ENCODE results near the gene IGLL5.
"Not testable (repeated sequence)": the region's sequence is repeated elsewhere in the genome, so short reads cannot be mapped to it uniquely, and the experiment has no call there.

Gene IGLL5

GRCh38 chr22:22884888-22885840 is 2.5 kb upstream of the IGLL5 start:
- peak; percentile 56 to 69 for DNase-seq

- no peak for DNase-seq
Measured at GRCh38 chr22:22886546-22886945, 1.1 kb upstream of the IGLL5 start.

GRCh38 chr22:22888571-22889353 is 1.1 kb downstream of the IGLL5 start:
- no peak for DNase-seq

DNA sequence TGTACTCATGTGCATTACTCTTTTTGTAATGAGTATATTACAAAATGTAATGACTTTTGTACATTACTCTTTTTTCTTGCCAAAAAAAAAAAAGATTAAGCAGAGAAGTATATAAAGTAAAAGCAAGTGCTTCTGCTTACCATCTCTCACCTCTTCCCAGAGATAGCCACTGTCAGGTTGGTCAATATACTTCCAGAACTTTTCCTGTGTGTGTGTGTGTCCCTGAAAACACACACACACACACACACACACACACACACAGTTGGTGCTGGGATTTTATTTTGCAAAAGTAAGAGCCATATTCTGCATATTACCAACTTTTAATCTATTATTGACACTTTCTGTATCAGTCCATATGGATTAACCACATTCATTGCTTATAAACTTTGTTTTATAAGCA is 2.5 kb downstream of the IGLL5 start:
- DNase-seq = no peak

GRCh38 chr22:22891139-22891621 is 3.6 kb downstream of the IGLL5 start:
- no peak for DNase-seq

- DNase-seq = no peak
Measured at GRCh38 chr22:22892096-22893052, 4.8 kb downstream of the IGLL5 start.

- no peak for DNase-seq
Measured at GRCh38 chr22:22893077-22893805, 5.6 kb downstream of the IGLL5 start.

GRCh38 chr22:22893891-22894739 is 6.5 kb downstream of the IGLL5 start:
- DNase-seq = no peak

DNA sequence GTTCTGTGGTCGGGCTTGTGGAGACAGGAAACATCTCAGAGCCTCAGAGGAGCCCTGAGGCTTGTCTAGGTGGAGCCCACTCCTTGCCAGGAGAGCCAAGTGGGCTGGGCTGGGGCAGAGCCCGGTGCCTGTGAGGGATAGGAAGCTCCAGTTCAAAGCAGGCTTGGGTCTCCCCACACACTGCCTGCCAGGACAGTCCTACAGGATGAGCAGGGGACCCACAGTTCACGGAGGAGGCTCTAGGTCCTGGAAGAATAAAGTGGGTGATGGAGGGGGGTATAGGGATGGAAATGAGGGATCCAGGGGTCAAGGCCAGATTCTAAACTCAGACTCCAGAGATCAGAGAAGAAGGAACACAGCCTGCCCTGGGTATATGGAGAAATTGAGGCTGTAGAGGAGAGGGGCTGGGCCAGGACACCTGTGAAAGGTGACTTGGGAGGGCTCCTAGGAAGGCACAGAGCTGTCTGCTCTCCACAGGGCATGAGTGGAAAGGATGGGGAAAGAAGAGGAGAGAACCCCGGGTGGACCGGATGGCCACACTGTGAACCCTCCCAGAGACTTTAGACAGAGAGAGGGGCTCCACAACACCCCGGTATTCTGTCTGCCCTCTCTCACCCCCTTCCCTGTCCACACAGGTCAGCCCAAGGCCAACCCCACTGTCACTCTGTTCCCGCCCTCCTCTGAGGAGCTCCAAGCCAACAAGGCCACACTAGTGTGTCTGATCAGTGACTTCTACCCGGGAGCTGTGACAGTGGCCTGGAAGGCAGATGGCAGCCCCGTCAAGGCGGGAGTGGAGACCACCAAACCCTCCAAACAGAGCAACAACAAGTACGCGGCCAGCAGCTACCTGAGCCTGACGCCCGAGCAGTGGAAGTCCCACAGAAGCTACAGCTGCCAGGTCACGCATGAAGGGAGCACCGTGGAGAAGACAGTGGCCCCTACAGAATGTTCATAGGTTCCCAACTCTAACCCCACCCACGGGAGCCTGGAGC is 7.4 kb downstream of the IGLL5 start:
- no peak for DNase-seq

- DNase-seq = no peak
Measured at GRCh38 chr22:22895776-22896445, 8.3 kb downstream of the IGLL5 start.

- no peak for DNase-seq
Measured at GRCh38 chr22:22896601-22897000, 9.0 kb downstream of the IGLL5 start.

DNA sequence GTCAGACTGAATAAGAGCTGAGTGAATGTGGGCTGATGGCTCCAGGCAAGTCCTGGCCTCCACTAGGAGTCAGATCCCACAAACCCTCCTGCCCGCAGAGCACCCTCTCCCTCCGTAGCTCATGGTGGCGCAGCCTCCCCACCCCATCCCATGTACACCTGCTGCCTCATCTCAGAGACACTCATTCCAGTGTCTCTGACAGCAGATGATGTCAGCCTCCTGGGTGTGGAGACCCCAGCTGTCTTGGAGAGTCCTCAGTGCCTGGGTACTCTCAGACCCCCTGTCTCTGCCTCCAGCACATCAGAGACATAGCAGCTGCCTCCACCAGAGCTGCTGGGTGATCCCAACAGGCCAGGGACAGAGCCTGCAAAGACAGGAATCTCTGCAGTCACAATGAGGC is 9.5 kb downstream of the IGLL5 start:
- DNase-seq = no peak

GRCh38 chr22:22897947-22898346 is 10.3 kb downstream of the IGLL5 start:
- DNase-seq = no peak

DNA sequence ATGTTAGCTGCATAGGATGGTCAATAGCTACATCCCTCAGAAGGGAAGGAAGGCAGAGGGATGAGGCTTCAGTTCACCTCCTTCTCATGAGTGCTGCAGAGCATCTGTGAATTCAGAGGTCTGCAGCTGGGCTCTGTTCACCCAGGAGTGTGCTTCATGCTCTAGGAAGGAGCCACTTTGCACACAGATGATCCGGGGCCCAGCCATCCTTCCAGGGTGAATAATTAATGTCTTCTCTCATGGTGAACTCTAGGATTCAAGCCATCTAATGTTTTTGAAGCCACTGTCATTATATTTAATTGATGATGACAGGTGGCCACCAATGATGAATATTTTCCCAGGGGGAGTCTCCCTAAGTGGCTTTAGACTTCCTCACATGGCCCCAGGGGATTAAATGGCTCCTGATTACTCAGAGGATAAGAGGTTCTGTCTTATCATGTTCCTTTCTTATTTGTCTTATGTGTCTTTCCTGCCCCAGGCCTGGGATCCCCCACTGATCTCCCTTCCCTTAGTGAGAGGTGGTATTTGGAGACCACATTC is 10.9 kb downstream of the IGLL5 start:
- DNase-seq = not testable (repeated sequence)

DNA sequence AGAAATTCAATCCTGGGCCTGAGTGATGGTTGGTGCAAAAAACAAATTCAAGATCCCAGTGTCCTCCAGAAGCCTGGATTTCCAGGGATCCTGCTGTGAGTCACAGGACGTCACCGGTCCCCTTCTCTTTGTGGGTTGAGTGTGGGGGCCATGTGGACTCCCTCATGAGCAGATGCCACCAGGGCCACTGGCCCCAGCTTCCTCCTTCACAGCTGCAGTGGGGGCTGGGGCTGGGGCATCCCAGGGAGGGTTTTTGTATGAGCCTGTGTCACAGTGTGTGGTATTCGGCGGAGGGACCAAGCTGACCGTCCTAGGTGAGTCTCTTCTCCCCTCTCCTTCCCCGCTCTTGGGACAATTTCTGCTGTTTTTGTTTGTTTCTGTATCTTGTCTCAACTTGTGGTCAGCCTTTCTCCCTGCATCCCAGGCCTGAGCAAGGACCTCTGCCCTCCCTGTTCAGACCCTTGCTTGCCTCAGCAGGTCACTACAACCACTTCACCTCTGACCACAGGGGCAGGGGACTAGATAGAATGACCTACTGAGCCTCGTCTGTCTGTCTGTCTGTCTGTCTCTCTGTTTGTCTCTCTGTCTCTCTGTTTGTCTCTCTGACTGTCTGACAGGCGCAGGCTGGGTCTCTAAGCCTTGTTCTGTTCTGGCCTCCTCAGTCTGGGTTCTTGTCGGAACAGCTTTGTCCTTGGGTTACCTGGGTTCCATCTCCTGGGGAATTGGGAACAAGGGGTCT is 11.9 kb downstream of the IGLL5 start:
- DNase-seq = not testable (repeated sequence)

DNA sequence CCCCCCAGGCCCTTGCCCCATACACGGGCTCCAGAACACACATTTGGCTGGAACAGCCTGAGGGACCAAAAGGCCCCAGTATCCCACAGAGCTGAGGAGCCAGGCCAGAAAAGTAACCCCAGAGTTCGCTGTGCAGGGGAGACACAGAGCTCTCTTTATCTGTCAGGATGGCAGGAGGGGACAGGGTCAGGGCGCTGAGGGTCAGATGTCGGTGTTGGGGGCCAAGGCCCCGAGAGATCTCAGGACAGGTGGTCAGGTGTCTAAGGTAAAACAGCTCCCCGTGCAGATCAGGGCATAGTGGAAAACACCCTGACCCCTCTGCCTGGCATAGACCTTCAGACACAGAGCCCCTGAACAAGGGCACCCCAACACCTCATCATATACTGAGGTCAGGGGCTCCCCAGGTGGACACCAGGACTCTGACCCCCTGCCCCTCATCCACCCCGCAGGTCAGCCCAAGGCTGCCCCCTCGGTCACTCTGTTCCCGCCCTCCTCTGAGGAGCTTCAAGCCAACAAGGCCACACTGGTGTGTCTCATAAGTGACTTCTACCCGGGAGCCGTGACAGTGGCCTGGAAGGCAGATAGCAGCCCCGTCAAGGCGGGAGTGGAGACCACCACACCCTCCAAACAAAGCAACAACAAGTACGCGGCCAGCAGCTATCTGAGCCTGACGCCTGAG is 13.1 kb downstream of the IGLL5 start:
- DNase-seq = not testable (repeated sequence)

GRCh38 chr22:22901578-22902218 is 14.1 kb downstream of the IGLL5 start:
- DNase-seq = no peak

Data from activated CD4-positive, alpha-beta T cell treated with anti-CD3 and anti-CD28 coated beads, Interleukin-2, amount 50 U/mL, for 48 hours (primary cell).